Fibroblast of lung (primary cell): Measurements from ENCODE around the gene DPYSL4.

Experiments used
- EZH2 ChIP-seq: IDR thresholded peaks from 2 replicates; pipeline ENCODE4 v1.5.1; 2012; ENCODE audit warnings: low read length, control low read depth, mild to moderate bottlenecking; ENCODE audit errors: missing control alignments
- TF ChIP-seq, protein P1 (sequence below), 2 donors: IDR thresholded peaks in 1 of 2; conservative IDR thresholded peaks in 1 of 2; 1 replicate in 1 of 2; 2 replicates in 1 of 2; pipeline ENCODE4 v1.5.1; 2011 to 2012; ENCODE audit warnings: low read length in 2 of 2, control low read depth in 1 of 2, inconsistent platforms in 1 of 2, low read depth in 1 of 2, mild to moderate bottlenecking in 1 of 2

DNA sequence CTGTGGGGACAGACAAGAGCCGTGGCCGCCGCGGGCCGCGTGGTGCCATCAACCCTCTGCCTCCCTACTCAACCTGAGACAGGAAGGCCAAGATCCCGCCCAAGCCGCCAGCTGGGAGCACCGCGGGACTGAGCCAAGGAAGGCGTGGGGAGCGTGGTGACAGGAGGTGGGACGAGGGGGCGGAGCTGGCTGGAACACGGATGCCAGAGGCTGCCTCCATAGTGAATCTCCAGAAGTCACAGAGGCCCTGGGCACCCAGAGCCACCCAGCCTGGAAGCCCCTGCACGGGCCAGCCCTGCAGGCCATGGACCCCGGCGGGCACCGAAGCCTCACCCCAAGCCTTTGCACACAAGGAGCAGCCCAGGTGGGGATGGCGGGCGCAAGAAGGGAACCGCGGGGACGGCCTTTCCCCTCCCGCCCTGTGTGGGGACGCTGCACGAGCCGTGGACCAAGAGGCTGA lies 18.1 kb upstream of the DPYSL4 start:
- TF ChIP-seq, protein P1, sequence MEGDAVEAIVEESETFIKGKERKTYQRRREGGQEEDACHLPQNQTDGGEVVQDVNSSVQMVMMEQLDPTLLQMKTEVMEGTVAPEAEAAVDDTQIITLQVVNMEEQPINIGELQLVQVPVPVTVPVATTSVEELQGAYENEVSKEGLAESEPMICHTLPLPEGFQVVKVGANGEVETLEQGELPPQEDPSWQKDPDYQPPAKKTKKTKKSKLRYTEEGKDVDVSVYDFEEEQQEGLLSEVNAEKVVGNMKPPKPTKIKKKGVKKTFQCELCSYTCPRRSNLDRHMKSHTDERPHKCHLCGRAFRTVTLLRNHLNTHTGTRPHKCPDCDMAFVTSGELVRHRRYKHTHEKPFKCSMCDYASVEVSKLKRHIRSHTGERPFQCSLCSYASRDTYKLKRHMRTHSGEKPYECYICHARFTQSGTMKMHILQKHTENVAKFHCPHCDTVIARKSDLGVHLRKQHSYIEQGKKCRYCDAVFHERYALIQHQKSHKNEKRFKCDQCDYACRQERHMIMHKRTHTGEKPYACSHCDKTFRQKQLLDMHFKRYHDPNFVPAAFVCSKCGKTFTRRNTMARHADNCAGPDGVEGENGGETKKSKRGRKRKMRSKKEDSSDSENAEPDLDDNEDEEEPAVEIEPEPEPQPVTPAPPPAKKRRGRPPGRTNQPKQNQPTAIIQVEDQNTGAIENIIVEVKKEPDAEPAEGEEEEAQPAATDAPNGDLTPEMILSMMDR (conservative IDR thresholded peaks at IDR 0.05 in 1 of 2, IDR thresholded peaks at IDR 0.05 in 1 of 2; ENCODE audit: low read depth in 1 of 2, low read length in 2 of 2) = no peak
- TF ChIP-seq EZH2 = no peak
